Activated CD4-positive, alpha-beta T cell treated with anti-CD3 and anti-CD28 coated beads for 24 hours (primary cell): Measurements from ENCODE around the gene ITGBL1.

Experiments used
- DNase-seq, 2 donors: peaks; one replicate each; pipeline ENCODE4 v3.0.0-alpha.2; 2020; ENCODE audit warnings: low read depth in 2 of 2

Gene ITGBL1

DNA sequence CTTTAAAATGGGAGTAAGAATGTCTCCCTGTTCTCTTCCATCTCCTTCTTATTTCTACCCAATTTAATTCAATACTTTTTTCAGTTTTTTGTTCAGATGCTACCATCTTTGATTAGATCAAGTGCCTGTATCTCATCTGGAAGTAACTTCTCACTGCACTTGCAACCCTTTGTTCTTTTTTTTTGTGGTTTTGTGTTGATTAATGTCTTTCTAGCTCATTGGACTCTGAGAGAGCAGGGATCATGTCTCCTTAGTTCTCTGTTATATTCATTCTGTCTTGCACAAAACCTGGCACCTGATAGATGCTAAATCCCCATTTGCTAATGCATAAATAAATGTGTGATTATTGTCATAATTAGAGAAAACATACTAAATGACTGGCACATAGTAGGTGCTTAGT, 834 bp upstream of the ITGBL1 start:
- DNase-seq, result no peak

- no peak for DNase-seq
Measured at GRCh38 chr13:101453784-101454201, 1.3 kb downstream of the ITGBL1 start.

- DNase-seq, result no peak
Measured at GRCh38 chr13:101454767-101455166, 2.3 kb downstream of the ITGBL1 start.

GRCh38 chr13:101455863-101456262, 3.4 kb downstream of the ITGBL1 start:
- DNase-seq, result no peak

DNA sequence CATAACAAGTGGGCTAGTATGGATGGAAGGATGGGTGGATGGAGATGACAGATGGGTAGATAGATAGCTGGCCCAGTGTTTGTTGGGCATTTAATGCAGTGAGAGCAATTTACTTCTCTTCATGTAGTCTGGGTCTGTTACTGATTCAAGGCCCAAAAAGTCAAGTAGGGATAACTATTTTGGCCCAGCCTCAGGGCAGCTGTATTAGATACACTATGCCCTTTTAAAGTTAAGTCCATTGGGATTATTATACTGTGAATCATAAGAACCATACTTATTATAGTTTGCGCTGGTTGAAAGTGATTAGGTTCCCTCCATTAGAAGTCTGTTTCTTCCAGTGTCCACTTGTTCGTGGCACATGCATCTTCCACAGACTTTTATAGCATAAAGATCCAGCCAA, 4.7 kb downstream of the ITGBL1 start:
- no peak for DNase-seq

DNA sequence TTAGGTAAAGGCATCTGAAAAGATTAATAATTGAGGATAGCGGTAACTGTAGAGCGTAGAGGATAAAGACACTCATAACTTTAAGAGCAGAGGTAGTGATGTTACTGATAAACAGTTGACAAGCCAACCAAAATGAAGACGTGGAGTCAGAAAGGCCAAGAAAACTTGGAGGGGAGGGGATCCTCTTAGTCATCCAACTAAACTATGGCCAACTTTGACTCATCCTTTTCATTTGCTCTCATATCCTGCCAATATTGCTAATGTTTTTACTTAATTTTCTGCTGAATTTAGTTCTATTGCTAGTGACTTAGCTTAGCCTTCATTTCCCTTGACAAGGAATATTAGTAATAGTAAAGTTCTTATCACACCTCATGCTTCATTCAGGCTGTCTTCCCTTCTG, 13.4 kb downstream of the ITGBL1 start:
- no peak for DNase-seq

DNA sequence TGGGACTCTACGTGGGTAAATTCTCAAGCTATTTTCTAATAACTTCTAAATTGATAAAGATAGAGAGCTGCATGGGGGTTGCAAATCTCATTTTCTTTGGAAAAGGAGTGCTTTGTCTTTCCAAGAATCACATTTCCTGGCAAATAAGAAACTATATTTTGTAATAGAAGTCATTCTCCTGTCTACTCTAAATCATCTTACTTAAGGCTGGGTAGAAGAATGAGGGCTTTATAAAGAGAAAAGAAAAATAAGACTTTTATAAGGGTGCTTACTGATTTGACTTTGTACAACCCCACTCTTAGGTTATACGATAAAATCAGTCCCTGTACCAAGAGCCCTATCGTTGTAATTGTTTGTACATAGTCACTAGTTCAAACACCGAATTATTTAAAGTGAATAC, 14.9 kb downstream of the ITGBL1 start:
- DNase-seq, result no peak

GRCh38 chr13:101473458-101473857, 21.0 kb downstream of the ITGBL1 start:
- DNase-seq, result no peak

DNA sequence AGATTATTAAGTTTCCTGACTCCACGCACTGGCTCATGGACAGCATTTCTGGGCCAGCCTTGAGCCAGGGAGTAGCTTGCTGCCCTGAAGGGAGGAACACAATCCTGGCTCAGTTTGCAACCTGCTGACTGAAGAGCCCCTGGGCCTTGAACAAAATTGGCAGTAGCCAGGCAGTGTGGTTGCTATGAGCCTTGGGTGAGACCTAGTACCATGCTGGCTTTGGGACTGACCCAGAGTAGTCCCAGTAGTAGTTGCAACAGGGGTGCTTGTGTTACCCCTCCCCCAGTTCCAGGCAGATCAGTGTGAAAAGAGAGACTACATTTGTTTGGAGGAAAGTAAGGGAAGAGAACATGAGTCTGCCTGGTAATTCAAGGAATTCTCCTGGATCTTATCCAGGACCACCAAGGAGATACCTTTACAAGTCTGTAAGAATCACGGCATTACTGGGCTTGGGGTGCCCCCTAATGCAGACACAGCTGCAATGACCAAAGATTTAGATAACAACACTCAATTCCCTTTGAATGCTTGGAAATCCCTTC, 22.0 kb downstream of the ITGBL1 start:
- no peak for DNase-seq

GRCh38 chr13:101475536-101475935, 23.1 kb downstream of the ITGBL1 start:
- no peak for DNase-seq

DNA sequence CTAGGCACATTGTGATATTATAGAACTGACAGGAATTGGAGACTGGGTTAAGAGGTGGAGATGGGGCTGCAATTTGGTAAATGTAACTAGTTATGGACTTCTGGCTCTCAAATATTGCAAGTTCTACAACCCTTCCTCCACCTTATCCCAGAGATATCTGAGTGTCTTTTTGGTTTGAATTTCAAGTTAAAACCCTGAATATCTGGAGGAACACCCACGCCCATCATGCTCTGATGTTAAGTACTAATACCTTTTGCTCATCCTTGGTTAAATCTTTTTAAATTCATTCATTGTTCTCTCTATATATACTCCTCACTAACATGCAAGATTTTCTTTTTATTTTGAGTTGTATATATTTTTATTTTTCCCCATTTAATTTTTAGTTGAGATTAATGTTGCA, 28.9 kb downstream of the ITGBL1 start:
- DNase-seq, result no peak

GRCh38 chr13:101486708-101487437, 34.4 kb downstream of the ITGBL1 start:
- no peak for DNase-seq

- no peak for DNase-seq
Measured at GRCh38 chr13:101487438-101487830, 35.0 kb downstream of the ITGBL1 start.

DNA sequence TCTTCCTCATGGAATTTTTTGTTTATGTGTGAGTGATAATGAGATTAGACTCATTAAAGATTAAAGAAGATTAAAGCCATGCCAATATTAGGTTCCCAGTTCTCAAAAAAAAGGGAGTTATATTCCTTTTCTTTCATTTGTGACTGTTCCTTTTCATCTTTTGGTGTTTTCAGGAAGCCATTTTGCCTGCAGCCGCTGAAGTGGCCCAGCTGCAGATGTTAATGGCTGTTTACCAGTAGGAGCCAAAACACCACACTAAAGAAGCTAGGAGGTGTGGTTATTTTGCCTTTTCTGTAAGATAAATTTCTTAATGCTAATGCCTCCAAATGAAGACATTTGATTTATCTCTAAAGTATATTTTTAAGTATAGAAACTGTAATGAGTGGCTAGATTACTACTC, 36.3 kb downstream of the ITGBL1 start:
- no peak for DNase-seq

GRCh38 chr13:101489643-101490405, 37.3 kb downstream of the ITGBL1 start:
- DNase-seq, result no peak

DNA sequence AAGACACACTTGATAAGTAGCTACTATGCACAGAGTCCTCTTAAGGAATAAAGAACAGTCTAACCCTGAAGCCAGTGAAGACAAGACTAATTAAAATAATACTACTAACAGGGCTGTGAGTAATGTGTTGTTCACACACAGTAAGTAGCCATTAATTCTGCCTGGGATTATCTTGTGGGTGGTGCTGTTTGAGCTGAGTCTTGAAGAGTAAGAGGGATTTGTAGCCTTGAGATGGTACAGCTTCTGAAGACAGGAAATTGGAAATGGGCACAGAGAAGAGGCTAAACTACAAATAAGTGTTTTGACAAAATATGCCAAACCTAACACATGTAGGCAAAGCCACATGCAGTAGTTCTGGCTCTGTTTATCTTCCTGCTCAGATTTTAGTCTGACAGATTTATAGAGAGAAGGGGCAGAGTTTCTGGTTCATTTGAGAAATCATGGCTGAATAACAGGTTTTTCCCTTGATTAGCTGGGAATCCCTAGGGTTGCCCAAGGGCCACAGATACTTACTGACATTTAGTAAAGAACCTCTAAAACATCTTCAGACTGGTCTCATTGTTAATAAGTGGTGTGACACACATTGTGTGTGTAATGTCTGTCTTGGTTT, 38.0 kb downstream of the ITGBL1 start:
- DNase-seq, result no peak

- DNase-seq, result no peak
Measured at GRCh38 chr13:101492251-101492910, 39.9 kb downstream of the ITGBL1 start.

DNA sequence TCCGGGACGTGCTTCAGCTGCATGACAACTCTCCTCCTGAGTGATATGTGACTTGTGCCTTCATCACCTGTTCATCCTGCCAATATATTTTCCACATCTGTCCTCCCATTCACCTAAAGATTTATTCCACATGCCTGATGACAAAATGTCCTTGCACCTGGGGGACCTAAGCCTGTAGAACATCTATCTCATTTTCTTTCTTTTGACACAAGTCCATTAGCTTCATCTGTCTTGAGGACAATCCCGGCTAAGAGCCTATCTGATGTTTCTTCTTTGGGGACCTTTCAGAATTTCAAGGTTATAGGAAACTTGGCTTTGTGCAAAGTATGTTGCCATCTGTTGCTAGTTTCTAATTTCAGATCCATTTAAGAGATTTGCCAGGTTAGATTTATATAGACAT, 41.1 kb downstream of the ITGBL1 start:
- no peak for DNase-seq

DNA sequence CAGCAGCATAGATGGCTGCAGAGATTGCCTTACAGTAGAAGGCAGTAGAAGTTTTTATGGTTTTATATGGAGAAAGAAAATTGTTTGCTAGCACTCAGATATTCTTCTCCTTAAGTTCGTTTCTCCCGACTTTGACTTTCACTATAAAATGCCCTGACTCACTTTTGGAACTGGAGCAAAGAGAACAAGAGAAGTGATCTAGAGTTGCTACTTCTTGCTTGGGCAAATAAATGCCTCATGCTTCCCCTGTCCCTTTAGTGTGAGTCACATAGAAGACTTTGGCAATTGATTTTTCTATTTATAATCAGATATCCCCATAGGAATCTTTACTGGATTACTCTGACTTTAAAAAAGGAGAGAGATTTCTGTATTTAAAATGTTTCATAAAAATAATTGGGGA, 46.9 kb downstream of the ITGBL1 start:
- DNase-seq, result no peak

GRCh38 chr13:101502618-101503017, 50.1 kb downstream of the ITGBL1 start:
- DNase-seq, result no peak

DNA sequence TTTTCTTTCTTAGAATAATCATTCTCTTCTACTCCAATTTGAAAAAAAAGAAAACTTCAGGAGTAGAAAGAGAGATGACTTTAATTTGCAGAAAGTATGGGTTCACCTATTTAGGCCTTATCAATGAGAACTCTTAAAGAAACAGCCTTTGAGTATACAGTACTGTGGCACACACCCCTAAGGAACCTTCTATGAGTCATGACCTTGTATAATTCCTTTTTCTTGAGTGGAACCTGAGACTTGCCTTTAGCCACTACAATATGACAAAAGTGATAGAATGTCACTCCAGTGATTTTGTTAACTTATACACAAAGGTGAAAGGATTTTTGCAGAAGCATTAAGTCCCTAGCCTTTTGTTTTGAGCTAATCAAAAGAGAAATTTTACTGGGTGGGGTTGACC, 58.7 kb downstream of the ITGBL1 start:
- no peak for DNase-seq

- DNase-seq, result no peak
Measured at GRCh38 chr13:101511766-101512165, 59.3 kb downstream of the ITGBL1 start.
